ENCODE data around the gene CLVS2.

CLVS2 gene

DNA sequence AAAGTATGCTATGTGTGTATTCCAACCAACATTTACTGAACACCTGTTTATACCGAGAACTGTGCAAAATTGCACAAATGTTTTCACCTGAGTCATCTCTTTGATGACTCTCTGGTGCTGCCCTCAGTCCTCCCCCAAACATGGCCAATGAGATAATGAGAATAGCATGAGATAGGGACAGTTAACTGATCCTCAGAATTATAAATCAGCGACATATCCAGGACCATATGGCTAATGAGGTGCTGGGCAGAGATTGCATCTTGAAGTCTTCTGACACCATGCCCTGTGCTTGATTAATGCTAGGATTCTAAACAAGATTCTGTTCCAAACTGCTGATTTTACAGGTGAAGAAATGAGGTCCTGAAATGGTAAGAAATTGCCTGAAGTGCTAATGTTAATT is 13.0 kb downstream of the CLVS2 start:
- H3K9me3 ChIP-seq (ENCODE audit: severe bottlenecking): no peaks in the 10 kb centered on the region
- TF ChIP-seq, protein P1, sequence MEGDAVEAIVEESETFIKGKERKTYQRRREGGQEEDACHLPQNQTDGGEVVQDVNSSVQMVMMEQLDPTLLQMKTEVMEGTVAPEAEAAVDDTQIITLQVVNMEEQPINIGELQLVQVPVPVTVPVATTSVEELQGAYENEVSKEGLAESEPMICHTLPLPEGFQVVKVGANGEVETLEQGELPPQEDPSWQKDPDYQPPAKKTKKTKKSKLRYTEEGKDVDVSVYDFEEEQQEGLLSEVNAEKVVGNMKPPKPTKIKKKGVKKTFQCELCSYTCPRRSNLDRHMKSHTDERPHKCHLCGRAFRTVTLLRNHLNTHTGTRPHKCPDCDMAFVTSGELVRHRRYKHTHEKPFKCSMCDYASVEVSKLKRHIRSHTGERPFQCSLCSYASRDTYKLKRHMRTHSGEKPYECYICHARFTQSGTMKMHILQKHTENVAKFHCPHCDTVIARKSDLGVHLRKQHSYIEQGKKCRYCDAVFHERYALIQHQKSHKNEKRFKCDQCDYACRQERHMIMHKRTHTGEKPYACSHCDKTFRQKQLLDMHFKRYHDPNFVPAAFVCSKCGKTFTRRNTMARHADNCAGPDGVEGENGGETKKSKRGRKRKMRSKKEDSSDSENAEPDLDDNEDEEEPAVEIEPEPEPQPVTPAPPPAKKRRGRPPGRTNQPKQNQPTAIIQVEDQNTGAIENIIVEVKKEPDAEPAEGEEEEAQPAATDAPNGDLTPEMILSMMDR (IDR thresholded peaks at IDR 0.05; ENCODE audit: low read depth, low read length): no peak
- no peak for DNase-seq
- H3K36me3 ChIP-seq: no peaks in the 10 kb centered on the region
- no peak overlapping the region for H3K4me3 ChIP-seq (ENCODE audit: low read depth, low read length)
- no peak overlapping the region for H3K27ac ChIP-seq
- H3K27me3 ChIP-seq (ENCODE audit: insufficient read depth, low read depth, severe bottlenecking): no peaks in the 10 kb centered on the region

GRCh38 chr6:123014835-123015234 is 18.8 kb downstream of the CLVS2 start:
- no peaks in the 10 kb centered on the region for H3K27me3 ChIP-seq (ENCODE audit: insufficient read depth, low read depth, severe bottlenecking)
- DNase-seq: no peak
- H3K36me3 ChIP-seq: no peaks in the 10 kb centered on the region
- H3K9me3 ChIP-seq (ENCODE audit: severe bottlenecking): no peaks in the 10 kb centered on the region
- no peak overlapping the region for H3K27ac ChIP-seq
- H3K4me3 ChIP-seq (ENCODE audit: low read depth, low read length): no peak overlapping the region
- TF ChIP-seq, protein P1 (IDR thresholded peaks at IDR 0.05; ENCODE audit: low read depth, low read length): no peak

- no peaks in the 10 kb centered on the region for H3K9me3 ChIP-seq (ENCODE audit: severe bottlenecking)
- H3K27me3 ChIP-seq (ENCODE audit: insufficient read depth, low read depth, severe bottlenecking): no peaks in the 10 kb centered on the region
- no peak overlapping the region for H3K27ac ChIP-seq
- H3K36me3 ChIP-seq: no peaks in the 10 kb centered on the region
- DNase-seq: no peak
- H3K4me3 ChIP-seq (ENCODE audit: low read depth, low read length): no peak overlapping the region
- TF ChIP-seq, protein P1 (IDR thresholded peaks at IDR 0.05; ENCODE audit: low read depth, low read length): no peak
Observed at GRCh38 chr6:123016431-123017103, 20.5 kb downstream of the CLVS2 start.

DNA sequence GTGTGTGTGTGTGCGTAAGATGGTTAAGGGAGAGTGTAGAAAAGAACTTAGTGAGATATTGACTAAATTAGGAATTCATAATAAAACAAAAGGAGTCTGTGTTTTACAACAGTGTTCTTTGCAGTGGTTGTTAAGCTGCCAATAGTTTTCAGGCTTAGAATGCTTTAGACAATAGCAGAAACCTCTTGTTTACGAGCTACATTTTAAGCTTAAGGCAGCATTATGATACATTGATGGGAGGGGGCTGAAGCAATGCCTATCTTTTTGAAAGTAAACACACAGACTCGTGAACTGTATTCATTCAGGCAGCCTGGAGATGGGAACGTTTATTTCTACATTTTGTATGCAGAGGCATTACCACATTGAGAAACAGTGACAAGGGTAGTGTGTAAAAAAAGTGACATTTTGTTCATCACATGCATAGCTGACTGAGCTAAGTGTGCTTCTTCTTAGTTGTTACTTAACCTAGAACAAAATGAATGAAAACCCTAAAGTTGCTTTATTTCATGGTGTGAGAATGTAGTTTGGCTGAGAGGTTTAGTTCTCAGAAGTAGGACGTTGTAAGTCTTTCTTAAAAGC is 21.2 kb downstream of the CLVS2 start:
- TF ChIP-seq, protein P1 (IDR thresholded peaks at IDR 0.05; ENCODE audit: low read depth, low read length): no peak
- no peaks in the 10 kb centered on the region for H3K36me3 ChIP-seq
- H3K27ac ChIP-seq: no peak overlapping the region
- no peaks in the 10 kb centered on the region for H3K9me3 ChIP-seq (ENCODE audit: severe bottlenecking)
- no peak for DNase-seq
- no peaks in the 10 kb centered on the region for H3K27me3 ChIP-seq (ENCODE audit: insufficient read depth, low read depth, severe bottlenecking)
- no peak overlapping the region for H3K4me3 ChIP-seq (ENCODE audit: low read depth, low read length)

DNA sequence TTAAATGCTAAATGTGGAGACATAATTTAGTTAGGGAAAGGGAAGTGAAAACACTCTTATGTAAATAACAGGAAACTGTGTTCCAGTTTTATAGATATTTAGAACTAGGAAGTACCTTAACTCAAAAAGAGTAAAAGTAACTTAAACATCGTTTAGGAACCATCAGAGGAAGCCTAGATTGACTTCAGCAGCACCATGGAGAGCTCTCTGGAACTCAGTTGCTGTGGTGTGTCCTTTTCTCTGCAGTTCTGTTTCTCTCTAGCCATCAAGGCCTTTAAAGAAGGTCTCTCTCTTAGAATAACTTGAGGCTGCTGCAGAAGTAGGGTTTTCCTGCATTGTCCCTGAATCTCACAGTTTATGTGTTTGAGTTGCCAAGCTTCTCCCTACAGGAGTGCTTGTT is 26.9 kb downstream of the CLVS2 start:
- TF ChIP-seq, protein P1 (IDR thresholded peaks at IDR 0.05; ENCODE audit: low read depth, low read length): no peak
- no peak for DNase-seq
- no peak overlapping the region for H3K4me3 ChIP-seq (ENCODE audit: low read depth, low read length)
- no peaks in the 10 kb centered on the region for H3K36me3 ChIP-seq
- H3K9me3 ChIP-seq (ENCODE audit: severe bottlenecking): no peaks in the 10 kb centered on the region
- H3K27me3 ChIP-seq (ENCODE audit: insufficient read depth, low read depth, severe bottlenecking): no peaks in the 10 kb centered on the region
- no peak overlapping the region for H3K27ac ChIP-seq

DNA sequence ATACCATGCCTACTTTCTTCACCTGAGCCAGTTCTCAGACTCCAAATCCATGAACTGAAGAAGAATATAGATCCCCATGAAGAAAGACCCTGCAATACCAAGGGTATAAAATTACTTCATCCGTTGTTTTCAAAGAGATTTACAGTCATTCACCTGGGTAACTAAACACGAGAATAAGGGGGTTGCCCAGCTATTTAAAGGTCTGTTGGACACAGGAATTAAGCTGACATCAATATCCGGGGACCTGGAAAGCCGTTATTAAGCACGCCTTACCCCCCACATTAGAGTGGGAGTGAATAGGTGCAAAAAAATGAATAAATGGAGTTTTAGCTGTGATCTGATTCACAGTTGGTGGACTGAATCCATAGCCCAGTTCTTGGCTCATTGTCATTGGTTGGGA is 28.9 kb downstream of the CLVS2 start:
- no peak for DNase-seq
- H3K27ac ChIP-seq: no peak overlapping the region
- no peaks in the 10 kb centered on the region for H3K9me3 ChIP-seq (ENCODE audit: severe bottlenecking)
- TF ChIP-seq, protein P1 (IDR thresholded peaks at IDR 0.05; ENCODE audit: low read depth, low read length): no peak
- no peaks in the 10 kb centered on the region for H3K36me3 ChIP-seq
- no peak overlapping the region for H3K4me3 ChIP-seq (ENCODE audit: low read depth, low read length)
- no peaks in the 10 kb centered on the region for H3K27me3 ChIP-seq (ENCODE audit: insufficient read depth, low read depth, severe bottlenecking)
